ENCODE data around the gene NFKBIL1. TPM values are rescaled to one million over a fixed set of nuclear protein-coding genes. Genes with fewer than 3 reads are reported as not detected.
A peak's percentile ranks its signal among the peaks of the same experiment; 100 is the strongest.

NFKBIL1 gene
- total RNA-seq, 1 experiment from 2014 or later: 15.1 TPM

DNA sequence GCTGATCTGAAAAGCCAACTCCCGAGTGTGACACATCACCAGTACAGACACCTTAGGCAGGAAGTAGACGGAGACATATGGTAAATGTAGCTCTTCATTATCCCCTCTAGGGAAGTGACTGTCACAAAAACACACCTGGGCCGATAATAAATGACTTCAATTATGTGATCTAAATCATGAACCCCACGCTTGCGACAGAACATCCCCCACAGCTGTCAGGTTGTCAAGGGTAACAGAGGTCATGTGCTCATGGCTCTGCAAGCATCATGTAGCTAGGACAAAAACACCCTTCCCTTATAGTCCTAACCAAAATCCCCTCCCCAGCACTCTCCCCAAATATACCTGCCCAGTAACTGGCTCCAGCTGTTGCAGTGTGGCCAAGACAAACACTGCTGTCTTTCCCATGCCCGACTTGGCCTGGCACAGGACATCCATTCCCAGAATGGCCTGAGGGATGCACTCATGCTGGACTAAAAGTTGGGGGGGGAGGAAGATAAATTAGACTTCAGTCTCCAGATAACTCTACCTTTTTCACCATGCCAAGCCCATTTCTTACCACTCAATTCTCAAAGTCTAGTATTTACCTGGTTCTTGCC, 8.5 kb upstream of the NFKBIL1 start:
- H2AK5ac ChIP-seq (ENCODE audit: insufficient read length, low read length): no peak overlapping the region
- H3K4me3 Mint-ChIP-seq: peak overlapping the region; percentile 98 to 99
- H3K79me2 ChIP-seq (ENCODE audit: insufficient read depth, low read length): peaks cover 31% of the 10 kb centered on the region
- H3K9ac ChIP-seq (ENCODE audit: extremely low read depth, insufficient read length, low read length): no peak overlapping the region
- H3K23me2 ChIP-seq (ENCODE audit: insufficient read length, low read depth, low read length, poor library complexity, severe bottlenecking): peaks cover 5% of the 10 kb centered on the region
- no peak overlapping the region for H3K4ac ChIP-seq (ENCODE audit: low read depth, low read length)
- no peak overlapping the region for H3K14ac ChIP-seq (ENCODE audit: insufficient read depth, low read length)
- no peak overlapping the region for H4K91ac ChIP-seq (ENCODE audit: insufficient read length, low read depth, low read length)
- H3K9me3 Mint-ChIP-seq: no peaks in the 10 kb centered on the region; a peak in 1 of 5 replicates
- no peaks in the 10 kb centered on the region for H3K27me3 ChIP-seq (ENCODE audit: insufficient read depth, low read length)
- H3T11ph ChIP-seq (ENCODE audit: low read length): no peak overlapping the region
- peaks cover 2% of the 10 kb centered on the region for H4K20me1 ChIP-seq (ENCODE audit: control insufficient read depth, insufficient read depth, insufficient read length)
- H3K56ac ChIP-seq (ENCODE audit: insufficient read length, low read depth, low read length): no peak overlapping the region
- H2BK120ac ChIP-seq (ENCODE audit: low read depth, low read length, poor library complexity, severe bottlenecking): no peak overlapping the region
- no CpG with 5 or more reads among the region's 6 CpGs for WGBS (ENCODE audit: extremely low coverage, insufficient read length, low lambda C conversion rate)
- H2AFZ ChIP-seq (ENCODE audit: low read length): no peak overlapping the region
- no peak overlapping the region for H3K18ac ChIP-seq (ENCODE audit: insufficient read length, low read depth, low read length)
- no peak overlapping the region for H3K27ac ChIP-seq (ENCODE audit: insufficient read length, low read depth, low read length)
- no peak overlapping the region for H2BK12ac ChIP-seq (ENCODE audit: insufficient read length, low read depth, low read length)
- no peak overlapping the region for H2BK15ac ChIP-seq (ENCODE audit: low read depth, low read length)
- no peaks in the 10 kb centered on the region for H3K9me3 ChIP-seq (ENCODE audit: control insufficient read depth, low read depth, low read length)
- DNase-seq: no peak
- peaks cover 2% of the 10 kb centered on the region; the same call in 1 of the 2 replicates for H3K4me1 ChIP-seq (ENCODE audit: insufficient read depth, low read length)
- H3K36me3 Mint-ChIP-seq (ENCODE audit: insufficient read depth in 1 of 3, low read depth in 3 of 3): peaks cover 68 to 76% (median 76%) of the 10 kb centered on the region in 3 experiments
- H3K27ac Mint-ChIP-seq: peak overlapping the region in 1 of 3 experiments; percentile 94; a peak in 4 of 7 replicates
- H2BK20ac ChIP-seq (ENCODE audit: low read depth, low read length, poor library complexity, severe bottlenecking): no peak overlapping the region
- peaks cover 15% of the 10 kb centered on the region for H3K79me1 ChIP-seq (ENCODE audit: insufficient read depth, low read depth, low read length, poor library complexity, severe bottlenecking)
- H3K4me1 Mint-ChIP-seq: peaks cover 33 to 35% of the 10 kb centered on the region in 2 experiments
- no peak overlapping the region for H2BK5ac ChIP-seq (ENCODE audit: insufficient read length, low read length)
- H3K4me2 ChIP-seq (ENCODE audit: insufficient read depth, insufficient read length, low read length): peak overlapping the region; percentile 59
- TF ChIP-seq, protein P1, sequence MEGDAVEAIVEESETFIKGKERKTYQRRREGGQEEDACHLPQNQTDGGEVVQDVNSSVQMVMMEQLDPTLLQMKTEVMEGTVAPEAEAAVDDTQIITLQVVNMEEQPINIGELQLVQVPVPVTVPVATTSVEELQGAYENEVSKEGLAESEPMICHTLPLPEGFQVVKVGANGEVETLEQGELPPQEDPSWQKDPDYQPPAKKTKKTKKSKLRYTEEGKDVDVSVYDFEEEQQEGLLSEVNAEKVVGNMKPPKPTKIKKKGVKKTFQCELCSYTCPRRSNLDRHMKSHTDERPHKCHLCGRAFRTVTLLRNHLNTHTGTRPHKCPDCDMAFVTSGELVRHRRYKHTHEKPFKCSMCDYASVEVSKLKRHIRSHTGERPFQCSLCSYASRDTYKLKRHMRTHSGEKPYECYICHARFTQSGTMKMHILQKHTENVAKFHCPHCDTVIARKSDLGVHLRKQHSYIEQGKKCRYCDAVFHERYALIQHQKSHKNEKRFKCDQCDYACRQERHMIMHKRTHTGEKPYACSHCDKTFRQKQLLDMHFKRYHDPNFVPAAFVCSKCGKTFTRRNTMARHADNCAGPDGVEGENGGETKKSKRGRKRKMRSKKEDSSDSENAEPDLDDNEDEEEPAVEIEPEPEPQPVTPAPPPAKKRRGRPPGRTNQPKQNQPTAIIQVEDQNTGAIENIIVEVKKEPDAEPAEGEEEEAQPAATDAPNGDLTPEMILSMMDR (conservative IDR thresholded peaks at IDR 0.05): no peak
- H3K27me3 Mint-ChIP-seq (ENCODE audit: low read depth): no peaks in the 10 kb centered on the region
- H4K8ac ChIP-seq (replicated peaks; ENCODE audit: insufficient read length, low read depth, low read length): no peak overlapping the region
- H3K23ac ChIP-seq (ENCODE audit: insufficient read length, low read depth, low read length): no peak overlapping the region
- H4K5ac ChIP-seq (ENCODE audit: insufficient read length, low read depth, low read length): no peak overlapping the region

Measured in H9 (cell line).